Dermis microvascular lymphatic vessel endothelial cell (primary cell): ENCODE measurements around the gene MICALL2. TPM values are rescaled to one million over a fixed set of nuclear protein-coding genes. Genes with fewer than 3 reads are reported as not detected.

Source experiments
- DNase-seq, 2 donors: peaks; one replicate each; pipeline versions ENCODE4 v3.0.0 to v3.0.0-alpha.2; 2010; ENCODE audit warnings: low read depth in 2 of 2
- total RNA-seq: library from RNA; depleted of rRNA; stranded (reverse); fragments of >200 nt; gene quantifications from 2 replicates; pipeline ENCODE4 v1.2.1, GENCODE V29; 2014

MICALL2 gene
- total RNA-seq, 1 donor from 2014 or later, result 8.7 TPM

DNA sequence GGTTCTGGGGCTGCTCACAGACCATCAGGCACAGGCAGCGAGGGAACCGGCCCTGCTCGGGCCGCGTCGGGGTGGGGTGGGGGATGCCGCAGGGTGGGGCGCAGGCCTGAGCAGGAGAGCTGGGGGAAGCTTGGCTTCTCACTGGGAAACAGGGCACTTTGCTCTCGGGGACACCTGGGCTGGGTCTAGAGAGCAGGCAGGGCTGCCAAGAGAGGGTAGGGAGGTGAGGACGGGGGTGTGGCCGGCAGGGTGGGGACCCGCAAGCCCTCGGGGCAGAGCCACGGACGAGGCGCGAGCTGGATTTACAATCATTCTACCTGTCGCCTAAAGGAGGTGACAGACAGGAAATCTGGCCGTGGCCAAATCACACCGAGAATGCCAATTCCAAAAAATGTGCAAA is 33.9 kb upstream of the MICALL2 start:
- no peak for DNase-seq

DNA sequence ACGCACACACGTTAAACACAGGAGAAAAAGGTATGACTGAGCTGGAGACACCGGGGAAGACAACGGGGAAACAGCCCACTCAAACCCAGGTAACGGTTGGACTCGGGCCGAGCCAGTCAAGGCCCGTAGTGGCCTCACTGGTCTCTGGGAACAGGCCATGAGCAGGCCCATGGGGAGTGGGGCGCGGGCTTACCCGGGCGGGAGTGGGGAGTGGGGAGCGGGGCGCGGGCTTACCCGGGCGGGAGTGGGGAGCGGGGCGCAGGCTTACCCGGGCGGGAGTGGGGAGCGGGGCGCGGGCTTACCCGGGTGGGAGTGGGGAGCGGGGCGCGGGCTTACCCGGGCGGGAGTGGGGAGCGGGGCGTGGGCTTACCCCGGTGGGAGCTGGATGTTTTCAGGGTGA is 33.4 kb upstream of the MICALL2 start:
- no peak for DNase-seq

DNA sequence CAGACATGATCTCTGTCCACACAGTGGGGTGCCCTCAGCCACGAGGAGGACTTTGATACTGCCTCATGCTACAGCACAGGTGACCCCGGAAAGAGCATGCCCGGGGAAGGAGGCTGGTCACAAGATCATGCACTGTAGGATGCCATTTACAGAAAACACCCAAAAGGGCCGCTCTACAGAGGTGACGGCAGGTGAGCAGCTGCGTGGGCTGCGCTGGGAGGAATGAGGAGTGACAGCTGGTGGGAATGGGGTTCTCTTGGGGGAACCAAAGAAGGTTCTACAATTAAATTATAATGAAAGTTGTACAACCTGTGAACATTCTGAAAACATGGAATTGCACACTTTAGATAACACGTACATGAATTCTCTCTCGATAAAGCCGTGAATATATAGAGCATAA is 33.0 kb upstream of the MICALL2 start:
- DNase-seq, result no peak

DNA sequence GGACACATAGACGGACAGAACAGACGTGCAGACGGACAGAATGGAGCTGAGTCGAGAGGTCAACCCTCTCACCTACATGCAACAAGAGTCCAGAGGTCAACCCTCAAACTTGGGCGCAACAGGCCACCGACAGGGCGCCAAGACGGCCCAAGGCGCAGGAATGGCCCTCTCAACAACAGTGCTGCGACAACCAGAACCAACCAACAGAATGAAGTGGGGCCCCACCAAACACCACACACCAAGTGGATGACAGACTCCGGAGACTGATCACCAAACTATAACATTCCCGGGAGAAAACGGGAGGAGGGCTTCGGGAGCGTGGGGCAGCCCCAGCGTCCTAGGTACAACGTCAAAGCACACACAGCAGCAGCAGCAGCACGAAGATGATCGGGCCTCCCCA is 31.6 kb upstream of the MICALL2 start:
- DNase-seq, result no peak

DNA sequence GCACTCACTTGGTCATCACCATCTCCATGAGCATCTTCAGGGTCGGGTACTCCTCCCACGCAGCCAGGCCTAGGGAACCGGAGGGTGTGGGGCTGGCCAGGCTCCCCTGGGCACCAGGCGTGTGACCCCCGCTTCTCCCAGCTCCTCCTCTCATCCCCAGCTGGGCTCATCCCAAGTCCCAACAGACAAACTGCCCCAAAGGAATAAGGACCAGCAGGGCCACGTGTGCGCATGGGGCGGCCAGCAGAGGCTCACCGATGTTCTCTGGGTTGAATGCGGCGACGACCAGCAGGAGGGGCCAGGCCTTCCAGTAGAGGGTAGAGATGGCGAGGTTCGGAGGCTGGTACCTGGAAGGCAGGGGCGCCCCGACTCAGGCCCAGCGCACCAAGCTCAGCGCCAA is 30.1 kb upstream of the MICALL2 start:
- no peak for DNase-seq

DNA sequence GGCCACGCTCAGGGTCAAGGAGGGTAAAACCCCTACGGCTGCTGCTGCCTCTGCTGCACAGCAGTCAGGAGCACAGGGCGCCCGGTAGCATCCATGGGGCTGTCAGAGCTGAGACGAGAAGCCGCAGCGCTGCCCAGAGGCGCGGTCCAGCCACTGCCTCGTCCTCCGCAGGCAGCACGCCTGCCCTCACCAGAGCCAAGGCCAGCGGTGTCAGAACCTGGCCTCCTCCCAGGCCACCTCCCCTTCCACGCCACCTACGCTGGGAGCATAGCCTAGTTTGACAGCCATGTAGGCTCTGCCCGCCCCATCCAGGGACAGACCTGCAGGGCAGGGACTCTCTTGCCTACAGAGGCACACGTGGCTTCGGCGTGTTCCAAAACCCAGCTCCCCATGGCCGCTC is 28.7 kb upstream of the MICALL2 start:
- DNase-seq, result no peak

DNA sequence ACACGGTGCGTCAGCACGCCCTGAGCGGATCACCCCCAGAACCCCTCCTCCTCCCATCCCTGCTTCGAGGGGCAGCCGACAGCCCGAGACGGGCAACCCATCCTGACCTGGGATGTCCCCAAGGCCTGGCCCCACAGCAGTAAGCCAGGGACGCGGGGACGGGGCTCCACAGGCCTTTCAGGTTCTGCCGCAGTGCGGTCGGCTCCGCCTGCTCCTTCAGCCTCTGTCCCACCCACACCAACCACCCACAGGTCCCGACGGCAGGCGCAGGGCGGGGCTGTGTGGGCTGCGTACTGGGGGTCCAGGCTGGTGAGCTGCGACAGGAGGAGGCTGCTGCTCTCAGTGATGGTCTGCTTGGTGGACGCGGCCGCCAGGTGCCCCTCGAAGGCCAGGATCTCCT is 28.2 kb upstream of the MICALL2 start:
- no peak for DNase-seq

DNA sequence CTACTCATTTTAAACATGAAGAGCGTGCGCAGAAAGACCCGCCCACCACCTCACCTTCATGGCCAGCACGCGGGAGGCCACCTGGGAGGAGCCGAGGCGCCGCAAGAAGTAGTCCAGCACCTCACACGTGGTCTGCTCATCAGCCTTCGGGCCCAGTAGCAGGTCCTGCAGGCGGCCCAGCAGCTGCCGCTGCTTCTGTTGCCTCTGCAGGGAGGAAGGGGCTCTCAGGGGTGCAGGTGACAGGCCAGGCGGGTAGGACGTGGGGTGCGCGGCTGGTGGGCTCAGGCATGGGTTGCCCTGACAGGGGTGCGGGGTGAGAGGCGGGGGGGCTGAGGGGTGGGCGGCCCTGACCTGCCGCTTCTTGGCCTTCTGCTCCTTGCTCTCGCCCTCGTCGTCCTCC is 27.3 kb upstream of the MICALL2 start:
- DNase-seq, result no peak

DNA sequence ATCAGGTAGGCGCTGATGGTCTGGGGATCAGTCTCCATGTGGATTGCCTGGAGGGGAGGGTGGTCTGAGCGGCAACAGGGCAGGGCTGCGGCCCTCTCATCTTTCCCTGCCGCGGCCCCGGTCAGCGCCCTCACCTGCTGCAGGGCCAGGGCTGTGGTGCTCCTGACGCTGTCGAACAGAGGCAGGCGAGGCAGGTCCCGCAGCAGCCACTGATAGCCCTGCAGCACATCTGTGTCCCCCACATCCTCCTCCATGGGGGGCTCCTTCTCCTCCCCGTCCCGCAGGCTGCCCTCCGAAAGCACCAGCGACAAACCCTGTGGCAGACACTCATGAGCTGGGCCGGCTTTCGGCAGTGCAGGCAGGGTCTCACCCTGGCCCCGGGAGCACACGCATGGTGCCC is 25.9 kb upstream of the MICALL2 start:
- DNase-seq, result no peak

DNA sequence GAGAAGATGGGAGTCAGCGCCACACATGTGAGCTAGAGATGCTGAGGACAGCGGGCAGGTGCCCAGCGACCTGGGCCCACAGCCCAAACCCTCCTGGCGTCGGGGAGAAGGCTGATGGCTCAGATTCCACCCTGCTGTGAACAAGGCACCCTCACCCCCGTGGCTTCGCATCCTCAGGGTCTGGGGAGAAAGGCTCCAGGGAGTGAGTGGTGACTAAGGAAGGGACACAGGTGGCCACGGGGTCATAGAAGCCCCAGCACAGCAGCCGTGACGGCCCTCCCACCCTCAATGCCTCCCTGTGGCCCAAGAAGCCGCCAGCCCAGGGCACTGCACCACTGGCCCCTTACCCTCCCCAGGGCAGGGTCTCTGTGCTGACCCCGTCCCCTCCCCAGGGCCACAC is 25.3 kb upstream of the MICALL2 start:
- no peak for DNase-seq

DNA sequence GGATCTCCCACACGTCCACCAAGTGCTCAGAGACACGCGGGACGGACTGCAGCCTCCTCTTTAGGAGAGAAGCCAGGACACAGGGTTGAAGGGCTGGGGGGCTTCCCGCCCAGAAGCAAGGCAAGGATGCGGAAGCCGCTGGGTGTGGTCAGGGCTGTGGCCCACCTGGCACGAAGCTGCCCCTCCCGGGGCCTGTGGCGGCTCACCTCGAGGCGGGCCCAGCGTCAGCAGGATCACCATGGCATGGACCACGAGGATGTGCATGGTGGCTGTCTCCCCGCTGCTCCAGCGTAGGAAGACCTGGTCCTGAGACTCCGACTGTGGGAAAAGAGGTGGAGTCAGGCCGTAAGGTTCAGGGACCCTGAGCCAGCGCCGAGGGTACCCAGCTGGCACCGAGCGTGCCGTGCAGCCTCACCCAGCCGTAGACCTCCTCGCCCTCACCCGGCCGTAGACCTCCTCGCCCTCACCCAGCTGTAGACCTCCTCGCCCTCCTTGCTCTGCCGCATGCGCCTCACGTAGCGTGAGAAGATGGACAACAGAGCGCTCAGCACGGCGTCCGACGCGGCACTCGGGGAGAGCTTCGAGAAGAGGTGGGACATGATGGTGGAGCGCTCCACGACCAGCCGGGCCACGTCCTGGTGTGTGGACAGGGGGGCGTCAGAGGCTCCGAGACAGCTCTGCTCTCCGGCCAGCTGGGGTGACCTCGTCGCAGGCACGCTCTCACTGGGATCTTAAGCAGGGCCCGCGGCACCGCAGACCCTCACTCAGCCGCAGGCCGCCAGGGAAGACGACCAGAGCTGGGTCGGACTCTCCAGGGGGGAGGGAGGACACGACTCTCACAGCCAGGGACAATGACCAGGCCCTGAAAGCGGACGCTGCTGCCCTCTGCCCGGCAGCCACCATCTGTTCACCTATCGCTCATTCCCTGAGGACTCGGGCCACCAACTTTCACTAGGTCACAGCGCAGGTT is 24.6 kb upstream of the MICALL2 start:
- DNase-seq, result no peak

DNA sequence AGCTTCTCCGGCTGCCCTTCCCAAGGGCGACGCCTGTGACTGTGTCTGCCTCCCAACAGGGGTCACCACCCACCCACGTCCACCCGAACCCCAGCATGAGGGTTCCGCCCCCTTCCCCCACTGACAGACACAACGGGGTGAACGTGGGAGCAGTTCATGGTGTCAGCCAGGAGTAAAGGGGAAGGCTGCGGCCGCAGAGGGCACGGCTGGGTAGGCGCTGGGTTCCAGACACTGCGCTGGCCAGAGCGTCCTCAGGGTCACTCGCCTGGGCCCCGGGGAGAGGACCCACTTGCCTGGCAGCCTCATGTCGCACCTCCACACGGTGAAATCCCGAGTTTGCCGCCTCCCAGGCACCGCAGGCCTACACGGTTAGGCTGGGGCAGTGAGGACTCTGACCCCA is 23.8 kb upstream of the MICALL2 start:
- no peak for DNase-seq

DNA sequence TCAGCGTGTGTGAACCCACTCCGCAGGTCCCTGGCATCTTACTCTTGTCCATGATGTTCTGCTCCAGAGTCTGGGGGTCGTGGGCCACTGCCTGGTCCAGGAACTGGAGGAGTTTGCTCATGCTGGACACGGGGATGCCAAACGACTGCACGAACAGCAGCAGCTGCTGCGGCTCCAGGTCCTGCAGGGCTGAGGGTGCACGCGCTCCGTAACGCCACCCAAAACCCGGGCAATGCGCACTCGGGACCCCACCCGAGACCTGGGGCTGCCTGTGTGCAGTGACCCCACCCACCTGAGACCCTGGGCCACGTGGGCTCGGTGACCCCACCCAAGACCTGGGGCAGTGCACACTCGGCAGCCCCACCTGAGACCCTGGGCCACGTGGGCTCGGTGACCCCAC is 22.0 kb upstream of the MICALL2 start:
- no peak for DNase-seq

DNA sequence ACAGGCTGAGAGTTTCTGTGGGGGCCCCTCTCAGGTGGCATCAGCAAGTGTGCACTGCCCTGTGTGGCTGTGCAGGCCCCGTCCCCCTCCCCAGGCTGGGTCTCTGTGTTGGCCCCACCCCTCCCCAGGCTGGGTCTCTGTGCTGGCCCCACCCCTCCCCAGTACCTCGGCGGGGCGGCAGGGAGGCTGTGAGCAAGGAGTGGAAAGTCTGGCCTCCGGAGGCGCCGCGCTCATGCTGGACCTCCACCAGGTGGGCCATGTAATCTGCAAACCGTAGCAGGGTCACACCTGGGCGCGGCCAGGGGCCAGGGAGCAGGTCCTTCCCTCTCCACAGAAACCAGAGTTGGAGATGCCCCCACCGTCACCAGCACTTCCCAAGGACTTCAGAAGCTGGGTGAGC is 21.4 kb upstream of the MICALL2 start:
- no peak for DNase-seq

DNA sequence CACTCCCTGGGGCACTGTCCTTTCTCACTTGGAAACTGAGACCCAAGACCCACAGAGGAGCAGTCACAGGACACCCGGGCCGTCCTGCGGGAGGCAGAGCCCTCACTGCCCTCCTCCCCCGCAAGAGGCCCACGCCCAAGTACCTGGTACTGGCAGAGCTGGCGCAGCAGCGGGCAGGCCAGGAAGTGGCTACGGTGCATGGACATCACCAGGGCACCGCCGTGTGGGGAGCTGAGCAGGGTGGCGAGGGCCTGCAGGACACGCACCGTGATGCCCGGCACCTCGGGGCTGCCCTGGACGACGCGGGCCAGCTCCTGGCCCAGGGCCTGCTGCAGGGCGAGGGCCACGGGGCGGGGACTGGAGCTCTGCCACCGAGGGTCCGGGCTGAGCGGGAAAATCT is 20.0 kb upstream of the MICALL2 start:
- no peak for DNase-seq

DNA sequence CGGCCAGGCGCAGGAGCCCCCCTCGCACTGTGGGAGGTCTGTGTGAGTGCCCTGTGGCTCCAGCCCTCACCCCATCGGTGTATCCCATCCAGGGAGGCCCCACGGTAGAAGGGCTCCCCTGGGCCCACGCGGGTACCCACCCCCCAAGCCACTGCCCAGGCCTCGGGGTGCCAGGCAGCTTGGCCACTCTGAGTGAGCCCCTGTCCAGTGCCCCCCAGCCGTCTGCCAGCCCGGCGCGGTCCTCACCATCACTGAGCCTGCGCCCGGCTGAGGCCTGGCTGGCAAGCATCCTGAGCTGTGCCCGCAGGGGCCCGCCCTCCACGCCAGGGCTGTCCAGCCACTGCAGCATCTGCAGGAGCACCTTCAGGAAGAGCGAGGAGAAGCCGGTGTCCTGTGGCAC is 19.2 kb upstream of the MICALL2 start:
- DNase-seq, result no peak

DNA sequence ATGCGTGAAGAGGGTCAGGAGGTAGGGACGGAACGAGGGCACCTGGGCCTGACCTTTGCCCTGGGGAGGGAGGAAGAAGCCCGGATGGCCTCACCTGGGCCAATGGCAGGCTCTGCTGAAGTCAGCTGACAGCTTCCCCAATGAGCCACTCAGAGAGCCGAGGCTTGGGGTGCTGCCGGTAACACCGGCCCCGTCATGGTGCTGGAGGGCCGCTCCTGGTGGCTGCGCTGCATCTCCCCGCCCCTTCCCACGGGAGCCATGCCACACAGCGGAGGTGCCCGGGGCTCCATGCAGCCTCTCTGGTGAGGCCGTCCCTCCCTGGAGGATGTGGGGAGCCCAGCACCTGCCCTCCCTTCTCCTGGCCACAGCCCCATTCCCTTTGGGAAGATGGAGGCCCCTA is 17.6 kb upstream of the MICALL2 start:
- no peak for DNase-seq

DNA sequence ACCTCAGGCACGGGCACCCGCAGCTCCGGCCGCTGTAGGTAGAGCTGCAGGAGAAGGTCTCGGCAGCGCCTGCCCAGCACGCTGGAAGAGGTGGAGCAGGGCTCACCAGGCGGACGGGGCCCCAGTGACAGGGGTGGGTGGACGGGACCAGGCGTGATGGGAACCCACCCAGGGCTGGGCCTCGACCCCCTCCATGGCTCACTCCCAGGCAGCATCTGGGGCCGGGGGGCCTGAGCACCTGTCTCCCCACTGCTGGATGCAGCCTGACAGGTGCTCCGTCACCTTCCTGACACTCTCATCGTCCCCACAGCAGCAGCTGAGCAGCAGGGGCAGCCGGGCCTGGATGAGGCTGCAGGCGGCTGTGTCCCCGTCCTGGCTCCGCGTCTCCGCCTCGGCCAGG is 16.7 kb upstream of the MICALL2 start:
- DNase-seq, result no peak

DNA sequence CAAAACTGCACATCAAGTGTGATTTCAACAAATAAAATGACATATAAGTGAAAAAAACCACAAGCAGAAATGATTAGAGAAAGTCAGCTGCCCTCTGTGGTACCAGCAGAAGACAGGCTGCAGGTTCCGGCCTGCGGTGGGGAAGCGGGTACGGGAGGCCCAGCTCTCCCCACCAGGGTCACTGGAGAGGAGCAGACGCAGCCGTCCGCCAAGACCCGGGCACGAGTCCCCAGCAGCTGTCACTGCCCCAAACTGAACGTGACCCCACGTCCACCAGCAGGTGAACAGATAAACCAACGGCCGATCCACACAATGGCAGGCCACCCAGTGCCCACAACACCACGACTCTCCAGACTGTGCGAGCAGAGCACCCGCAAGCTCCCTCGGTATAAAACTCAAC is 16.1 kb upstream of the MICALL2 start:
- no peak for DNase-seq

DNA sequence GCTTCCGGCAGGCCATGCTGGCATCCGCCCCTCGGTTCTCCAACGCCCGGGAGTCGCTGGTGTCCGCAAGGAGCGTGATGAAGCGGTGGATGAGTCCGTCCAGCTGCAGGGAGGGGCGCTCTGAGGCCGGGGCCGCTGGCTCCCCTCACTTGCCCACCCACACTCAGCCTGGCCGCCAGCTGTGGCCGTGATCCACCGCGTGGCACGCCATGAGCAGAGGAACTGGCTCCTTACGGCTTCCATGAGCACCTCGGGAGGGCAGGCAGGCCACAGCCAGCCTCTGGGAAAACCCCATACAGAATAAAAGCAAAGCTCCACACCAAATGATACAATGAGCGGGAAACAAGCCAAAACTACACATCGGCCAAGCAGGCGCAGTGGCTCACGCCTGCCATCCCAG is 15.5 kb upstream of the MICALL2 start:
- peak; percentile 10 to 29 for DNase-seq

DNA sequence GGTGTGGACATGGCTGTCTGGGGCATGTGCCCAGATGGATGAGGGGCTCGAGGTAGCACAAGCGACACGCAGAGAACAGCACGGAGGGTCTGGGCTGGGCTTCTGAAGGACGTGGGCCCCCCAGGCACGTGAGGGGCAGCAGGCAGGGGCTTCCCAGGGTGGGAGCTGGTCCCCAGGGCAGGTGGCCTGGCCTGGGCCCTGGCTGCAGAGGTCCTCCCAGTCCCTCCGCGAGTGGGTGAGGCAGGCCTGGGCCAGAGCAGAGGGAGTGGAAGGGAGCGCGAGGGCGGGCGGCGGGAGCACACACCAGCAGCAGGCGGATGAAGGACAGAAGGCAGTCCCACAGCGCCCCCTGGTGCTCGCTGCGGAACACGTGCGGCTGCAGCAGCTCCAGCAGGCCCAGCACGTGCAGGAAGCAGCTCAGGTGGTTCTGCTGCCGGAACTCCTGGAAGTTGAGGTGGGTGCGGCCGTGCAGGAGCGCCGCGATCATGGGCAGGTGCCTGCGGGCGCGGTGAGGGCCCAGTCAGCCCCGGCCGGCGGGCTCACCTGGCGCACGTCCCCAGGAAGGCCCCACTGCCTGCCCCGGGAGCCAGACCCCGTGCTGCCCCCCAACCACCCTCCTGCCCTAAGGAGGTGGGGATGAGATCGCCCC is 14.7 kb upstream of the MICALL2 start:
- DNase-seq, result peak; percentile 60 to 84

DNA sequence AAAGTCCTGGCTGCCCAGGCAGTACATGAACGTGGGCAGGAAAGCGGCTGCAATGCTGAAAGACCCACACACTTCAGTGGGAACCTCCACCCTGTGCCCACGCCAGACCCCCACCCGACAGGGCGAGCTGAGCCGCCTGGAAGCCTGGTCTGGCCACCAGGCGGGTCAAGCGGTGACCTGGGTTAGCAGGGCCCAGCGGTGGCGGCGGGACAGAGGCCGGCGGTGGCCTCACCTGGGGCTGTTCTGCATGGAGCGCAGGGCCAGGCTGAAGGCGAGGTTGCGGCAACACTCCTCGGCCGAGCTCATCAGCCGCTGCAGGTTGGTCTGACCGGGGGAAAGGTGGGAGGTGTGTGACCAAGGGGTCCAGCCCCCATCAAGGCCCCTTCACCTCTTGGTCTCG is 11.6 kb upstream of the MICALL2 start:
- no peak for DNase-seq

DNA sequence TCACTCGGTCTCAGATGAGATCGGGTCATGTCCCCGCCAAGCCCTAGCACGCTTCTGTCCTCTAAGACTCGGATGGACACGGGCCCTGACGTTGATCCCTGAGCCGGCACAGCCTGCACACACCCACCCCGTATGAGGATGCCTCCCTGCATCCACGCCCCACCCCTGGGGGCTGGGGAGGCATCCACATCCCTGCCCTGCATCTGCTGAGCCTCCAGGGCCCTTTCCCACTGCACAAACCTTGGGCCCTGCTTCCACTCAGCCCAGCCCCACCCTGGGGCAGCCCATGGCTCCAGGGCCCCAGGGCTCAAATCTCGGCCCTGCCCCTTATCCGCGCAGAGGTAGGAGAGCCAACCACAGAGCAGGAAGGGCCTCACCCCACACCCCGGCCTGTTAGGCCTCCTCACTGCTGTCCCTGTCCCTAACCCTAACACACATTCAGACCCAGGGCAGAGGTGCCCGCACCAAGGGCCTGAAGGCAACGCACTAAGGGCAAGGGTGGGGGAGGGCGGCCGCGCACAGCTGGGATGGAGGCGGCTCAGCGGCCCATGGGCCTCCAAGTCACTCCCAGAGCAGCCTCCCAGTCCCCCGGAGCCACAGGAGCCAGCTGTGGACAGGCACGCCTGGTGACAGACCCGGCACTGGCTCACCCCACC is 9.5 kb upstream of the MICALL2 start:
- no peak for DNase-seq
